ENCODE results near the gene WDR91. TPM values are rescaled to one million over a fixed set of nuclear protein-coding genes. Genes with fewer than 3 reads are reported as not detected.
"Not testable (repeated sequence)": the region's sequence is repeated elsewhere in the genome, so short reads cannot be mapped to it uniquely, and the experiment has no call there.

WDR91 gene
- total RNA-seq, 1 experiment from 2014 or later: 8.4 TPM

DNA sequence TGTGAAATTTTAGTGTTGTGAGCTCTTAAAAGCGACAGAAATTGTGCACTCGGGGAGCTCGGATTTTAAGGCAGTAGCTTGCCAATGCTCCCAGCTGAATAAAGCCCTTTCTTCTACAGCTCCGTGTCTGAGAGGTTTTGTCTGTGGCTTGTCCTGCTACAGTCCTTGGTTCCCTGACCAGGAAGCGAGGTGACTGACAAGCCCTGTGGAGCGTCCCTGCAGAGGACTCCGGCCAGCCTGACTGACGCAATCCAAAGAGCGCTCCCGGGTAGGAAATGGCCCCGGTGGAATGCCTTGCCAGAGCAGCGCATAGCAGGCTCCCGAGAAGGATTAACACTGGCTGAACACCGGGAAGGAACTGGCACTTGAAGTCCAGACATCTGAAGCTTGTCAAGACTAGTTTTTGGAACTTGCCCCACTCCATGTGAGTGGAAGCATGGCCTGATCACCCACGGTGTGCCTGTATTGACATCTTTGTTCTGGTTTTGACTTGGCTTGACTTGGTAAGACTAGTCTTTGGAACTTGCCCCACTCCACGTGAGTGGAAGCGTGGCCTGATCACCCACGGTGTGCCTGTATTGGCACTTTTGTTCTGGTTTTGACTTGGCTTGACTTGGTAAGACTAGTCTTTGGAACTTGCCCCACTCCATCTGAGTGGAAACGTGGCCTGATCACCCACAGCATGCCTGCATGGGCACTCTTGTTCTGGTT lies 39.6 kb downstream of the WDR91 start:
- H3K4me1 ChIP-seq (replicated peaks; ENCODE audit: insufficient read depth): peaks cover 22% of the 10 kb centered on the region
- peak overlapping the region; percentile 81 for H3K27ac ChIP-seq
- H3K27me3 ChIP-seq (ENCODE audit: insufficient read depth, low read depth); H3K9me3 ChIP-seq (ENCODE audit: insufficient read depth, low read depth); H4K20me1 ChIP-seq (ENCODE audit: insufficient read depth); H3K9me2 ChIP-seq (ENCODE audit: insufficient read depth): not testable (repeated sequence)
- peak overlapping the region; percentile 88; the same call in 1 of the 2 replicates for H3K4me3 ChIP-seq
- ChIA-PET POLR2A (ENCODE audit: unreplicated experiment) (interaction anchor here (0.6 kb wide), 1 partner anchor 197 kb away, joined by 3 read pairs; no protein-coding TSS in a partner anchor), CTCF (interaction anchor here (0.6 kb wide), 1 partner anchor 538 kb away, joined by 3 read pairs; no protein-coding TSS in a partner anchor)
- peak overlapping the region; percentile 85; the same call in 1 of the 2 replicates for H2AFZ ChIP-seq
- intact Hi-C loops (cut with micrococcal nuclease; ENCODE audit: unreplicated experiment): loop anchor here (2.0 to 10.0 kb wide), 6 partner anchors 109 to 734 kb away; partner anchors contain the start of genes AGBL3 and NUP205
- peaks cover 14% of the 10 kb centered on the region for H3K36me3 ChIP-seq (ENCODE audit: low read depth)
- peaks cover 28% of the 10 kb centered on the region for H3K79me2 ChIP-seq (ENCODE audit: low read depth)
- peak; percentile 56 to 81 for DNase-seq
- H3F3A ChIP-seq (ENCODE audit: insufficient read depth, low read depth): peaks cover 18% of the 10 kb centered on the region
- TSS peak; percentile 69 for BruUV-seq (replicated peaks)
- H3K4me2 ChIP-seq: peak overlapping the region; percentile 96

DNA sequence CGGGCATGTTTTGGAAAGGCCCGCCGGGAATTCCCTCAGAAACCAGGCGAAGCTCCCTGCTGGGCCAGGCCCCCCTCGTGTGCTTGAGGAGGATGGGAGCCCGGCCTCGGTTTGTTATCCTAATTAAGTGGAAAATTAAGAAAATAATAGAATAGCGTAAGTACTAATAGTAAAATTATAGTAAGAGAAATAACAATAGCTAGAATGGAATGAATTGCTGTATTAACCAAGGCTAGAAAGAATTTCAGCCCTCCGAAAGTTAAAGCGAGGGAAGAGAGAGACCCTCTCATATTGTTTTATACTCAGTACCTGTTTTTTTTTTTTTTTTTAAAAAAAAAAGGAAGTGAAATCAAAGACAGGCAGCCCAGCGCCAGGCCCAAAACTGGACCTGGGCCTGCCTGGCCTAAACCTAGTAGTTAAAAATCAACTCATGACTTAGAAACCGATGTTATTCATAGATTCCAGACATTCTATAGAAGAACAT lies 40.3 kb downstream of the WDR91 start:
- Histone ChIP-seq H3K36me3 (ENCODE audit: low read depth) (peaks cover 19% of the 10 kb centered on the region), H3K4me3 (peak overlapping the region; percentile 88), H2AFZ (peak overlapping the region; percentile 85), H3K79me2 (ENCODE audit: low read depth) (peaks cover 28% of the 10 kb centered on the region), H3F3A (ENCODE audit: insufficient read depth, low read depth) (peaks cover 18% of the 10 kb centered on the region), H3K4me2 (peak overlapping the region; percentile 96), H3K4me1 (replicated peaks; ENCODE audit: insufficient read depth) (peaks cover 19% of the 10 kb centered on the region), H3K27ac (peak overlapping the region; percentile 81)
- POLR2A ChIA-PET (ENCODE audit: unreplicated experiment); H3K9me2 ChIP-seq (ENCODE audit: insufficient read depth); DNase-seq; H3K9me3 ChIP-seq (ENCODE audit: insufficient read depth, low read depth); H4K20me1 ChIP-seq (ENCODE audit: insufficient read depth); H3K27me3 ChIP-seq (ENCODE audit: insufficient read depth, low read depth); CTCF ChIA-PET; BruUV-seq (replicated peaks): not testable (repeated sequence)
- intact Hi-C loops (cut with micrococcal nuclease; ENCODE audit: unreplicated experiment): loop anchor here (1.0 to 10.0 kb wide), 9 partner anchors 40 to 734 kb away; partner anchors contain the start of genes AGBL3, NUP205 and WDR91
- TF ChIP-seq, protein P1, sequence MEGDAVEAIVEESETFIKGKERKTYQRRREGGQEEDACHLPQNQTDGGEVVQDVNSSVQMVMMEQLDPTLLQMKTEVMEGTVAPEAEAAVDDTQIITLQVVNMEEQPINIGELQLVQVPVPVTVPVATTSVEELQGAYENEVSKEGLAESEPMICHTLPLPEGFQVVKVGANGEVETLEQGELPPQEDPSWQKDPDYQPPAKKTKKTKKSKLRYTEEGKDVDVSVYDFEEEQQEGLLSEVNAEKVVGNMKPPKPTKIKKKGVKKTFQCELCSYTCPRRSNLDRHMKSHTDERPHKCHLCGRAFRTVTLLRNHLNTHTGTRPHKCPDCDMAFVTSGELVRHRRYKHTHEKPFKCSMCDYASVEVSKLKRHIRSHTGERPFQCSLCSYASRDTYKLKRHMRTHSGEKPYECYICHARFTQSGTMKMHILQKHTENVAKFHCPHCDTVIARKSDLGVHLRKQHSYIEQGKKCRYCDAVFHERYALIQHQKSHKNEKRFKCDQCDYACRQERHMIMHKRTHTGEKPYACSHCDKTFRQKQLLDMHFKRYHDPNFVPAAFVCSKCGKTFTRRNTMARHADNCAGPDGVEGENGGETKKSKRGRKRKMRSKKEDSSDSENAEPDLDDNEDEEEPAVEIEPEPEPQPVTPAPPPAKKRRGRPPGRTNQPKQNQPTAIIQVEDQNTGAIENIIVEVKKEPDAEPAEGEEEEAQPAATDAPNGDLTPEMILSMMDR (conservative IDR thresholded peaks at IDR 0.05): peak; percentile 31; the same call in 1 of the 2 replicates

DNA sequence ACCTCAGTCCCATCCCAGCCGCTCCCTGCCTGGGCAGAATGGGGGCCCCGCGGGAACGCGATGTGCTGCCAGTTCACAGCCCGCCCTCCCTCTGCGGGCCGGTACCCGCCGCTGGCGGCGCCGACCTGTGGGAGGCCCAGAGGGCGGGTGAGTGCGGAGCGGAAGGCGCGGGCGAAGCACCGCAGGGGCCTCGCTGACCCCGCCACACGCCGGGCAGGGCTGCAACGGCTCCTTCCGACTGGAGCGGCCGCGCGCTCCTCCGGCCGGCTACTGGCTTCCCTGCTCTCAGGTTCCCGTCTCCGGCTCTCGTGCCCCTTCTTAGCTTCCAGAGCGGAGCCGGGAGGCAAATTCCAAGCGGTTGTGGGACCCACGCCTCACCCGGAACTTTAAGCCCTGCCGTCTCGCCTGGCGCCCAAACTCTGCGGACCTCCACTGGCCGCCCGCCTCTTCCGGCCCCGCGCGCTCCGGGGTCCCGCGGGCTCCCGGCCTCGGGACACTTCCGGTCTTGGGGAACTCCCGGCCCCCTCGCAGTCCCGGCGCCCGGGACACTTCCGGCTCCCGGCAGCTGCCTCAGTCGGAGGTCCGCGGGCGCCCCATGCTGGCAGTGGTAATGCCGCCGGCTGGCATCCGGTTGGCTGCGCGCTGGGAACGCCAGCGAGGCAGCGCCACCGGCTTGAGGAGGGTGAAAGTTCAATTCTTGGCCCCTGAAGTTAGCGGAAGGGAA lies 40.9 kb downstream of the WDR91 start, which contains the start of gene CYREN:
Gene CYREN (minus strand): TSS at position 434 of the 724 bp plus-strand sequence. CDS start 1,785 bp downstream, outside the sequence.
- H3K36me3 ChIP-seq (ENCODE audit: low read depth): peaks cover 19% of the 10 kb centered on the region
- peak within 1 kb of the TSS; percentile 96 for H3K4me2 ChIP-seq
- H3K27ac ChIP-seq: peak within 1 kb of the TSS; percentile 81
- ChIA-PET CTCF (interaction anchor here (0.9 kb wide), 1 partner anchor 23 kb away, joined by 3 read pairs; no protein-coding TSS in a partner anchor), POLR2A (ENCODE audit: unreplicated experiment) (no interaction called here)
- peaks cover 18% of the 10 kb centered on the region for H3F3A ChIP-seq (ENCODE audit: insufficient read depth, low read depth)
- peak within 1 kb of the TSS; percentile 85 for H2AFZ ChIP-seq
- 0 out of 2 replicates have a peak, but pooled peaks cover 7% of the 10 kb centered on the region for H4K20me1 ChIP-seq (ENCODE audit: insufficient read depth)
- no peaks in the 10 kb centered on the region for H3K9me2 ChIP-seq (ENCODE audit: insufficient read depth)
- H3K9me3 ChIP-seq (ENCODE audit: insufficient read depth, low read depth): no peaks in the 10 kb centered on the region
- TF ChIP-seq, protein P1 (conservative IDR thresholded peaks at IDR 0.05): peak; percentile 73
- no peak for TF ChIP-seq EZH2 (IDR thresholded peaks at IDR 0.05; ENCODE audit: low read depth)
- H3K4me3 ChIP-seq: peak within 1 kb of the TSS; percentile 88
- peaks cover 19% of the 10 kb centered on the region for H3K4me1 ChIP-seq (replicated peaks; ENCODE audit: insufficient read depth)
- no peaks in the 10 kb centered on the region for H3K27me3 ChIP-seq (ENCODE audit: insufficient read depth, low read depth)
- intact Hi-C loops (cut with micrococcal nuclease; ENCODE audit: unreplicated experiment): loop anchor here (1.0 to 10.0 kb wide), 9 partner anchors 41 to 733 kb away; partner anchors contain the start of genes AGBL3, NUP205 and WDR91
- BruUV-seq (replicated peaks): no TSS peak
- H3K79me2 ChIP-seq (ENCODE audit: low read depth): peaks cover 28% of the 10 kb centered on the region
- peak; percentile 88 to 95 for DNase-seq
